ENCODE results near the gene ANXA6.

ANXA6 gene

GRCh38 chr5:151125421-151125820, 32.2 kb downstream of the ANXA6 start:
- no peak for DNase-seq

- no peak for DNase-seq
Observed at GRCh38 chr5:151123897-151124751, 33.5 kb downstream of the ANXA6 start.

- DNase-seq: no peak
Observed at GRCh38 chr5:151122828-151123227, 34.8 kb downstream of the ANXA6 start.

GRCh38 chr5:151121665-151122064, 35.9 kb downstream of the ANXA6 start:
- DNase-seq: no peak

GRCh38 chr5:151121095-151121494, 36.5 kb downstream of the ANXA6 start:
- DNase-seq: no peak

- no peak for DNase-seq
Observed at GRCh38 chr5:151118913-151119575, 38.5 kb downstream of the ANXA6 start.

- DNase-seq: peak; percentile 12
Observed at GRCh38 chr5:151115272-151115905, 42.2 kb downstream of the ANXA6 start.

- DNase-seq: no peak
Observed at GRCh38 chr5:151113651-151114050, 43.9 kb downstream of the ANXA6 start.

- no peak for DNase-seq
Observed at GRCh38 chr5:151110992-151111391, 46.6 kb downstream of the ANXA6 start.

- no peak for DNase-seq
Observed at GRCh38 chr5:151110122-151110681, 47.4 kb downstream of the ANXA6 start.

- no peak for DNase-seq
Observed at GRCh38 chr5:151108566-151108965, 49.0 kb downstream of the ANXA6 start.

- no peak for DNase-seq
Observed at GRCh38 chr5:151107738-151108520, 49.6 kb downstream of the ANXA6 start.

GRCh38 chr5:151107084-151107483, 50.5 kb downstream of the ANXA6 start:
- DNase-seq: no peak

GRCh38 chr5:151106509-151106908, 51.1 kb downstream of the ANXA6 start:
- DNase-seq: no peak

- no peak for DNase-seq
Observed at GRCh38 chr5:151106043-151106442, 51.5 kb downstream of the ANXA6 start.

GRCh38 chr5:151105561-151105960, 52.0 kb downstream of the ANXA6 start:
- DNase-seq: no peak

- no peak for DNase-seq
Observed at GRCh38 chr5:151104795-151105194, 52.8 kb downstream of the ANXA6 start.

GRCh38 chr5:151101746-151102145, 55.8 kb downstream of the ANXA6 start:
- DNase-seq: no peak

GRCh38 chr5:151101151-151101550, 56.4 kb downstream of the ANXA6 start:
- no peak for DNase-seq

- no peak for DNase-seq
Observed at GRCh38 chr5:151100681-151101080, 56.9 kb downstream of the ANXA6 start.

GRCh38 chr5:151098768-151099121, 58.8 kb downstream of the ANXA6 start:
- DNase-seq: no peak

GRCh38 chr5:151097820-151098767, 59.5 kb downstream of the ANXA6 start:
- no peak for DNase-seq
